ENCODE measurements around the gene TRIO.

Gene TRIO

GRCh38 chr5:14156650-14157492 is 13.7 kb downstream of the TRIO start:
- Histone ChIP-seq H3K36me3 (ENCODE audit: control insufficient read depth, insufficient read depth, low read length) (no peaks in the 10 kb centered on the region), H3K27me3 (ENCODE audit: control insufficient read depth, insufficient read depth, low read length) (no peaks in the 10 kb centered on the region), H3K27ac (ENCODE audit: low read length) (no peak overlapping the region), H3K4me3 (ENCODE audit: low read length) (no peak overlapping the region), H3K9me3 (ENCODE audit: control insufficient read depth, insufficient read depth, low read length) (no peaks in the 10 kb centered on the region), H3K4me1 (ENCODE audit: control insufficient read depth, insufficient read depth, low read length) (peaks cover 13% of the 10 kb centered on the region)
- no peak for DNase-seq (ENCODE audit: low read depth, low spot score)
- no CpG with 5 or more reads among the region's 8 CpGs for WGBS (ENCODE audit: insufficient coverage, insufficient read length)

GRCh38 chr5:14157493-14157782 is 14.3 kb downstream of the TRIO start:
- H3K4me3 ChIP-seq (ENCODE audit: low read length) = no peak overlapping the region
- peaks cover 13% of the 10 kb centered on the region for H3K4me1 ChIP-seq (ENCODE audit: control insufficient read depth, insufficient read depth, low read length)
- no peak overlapping the region for H3K27ac ChIP-seq (ENCODE audit: low read length)

GRCh38 chr5:14158890-14159666 is 15.9 kb downstream of the TRIO start:
- Histone ChIP-seq H3K4me1 (ENCODE audit: control insufficient read depth, insufficient read depth, low read length) (peaks cover 8% of the 10 kb centered on the region), H3K36me3 (ENCODE audit: control insufficient read depth, insufficient read depth, low read length) (no peaks in the 10 kb centered on the region), H3K27me3 (ENCODE audit: control insufficient read depth, insufficient read depth, low read length) (no peaks in the 10 kb centered on the region), H3K9me3 (ENCODE audit: control insufficient read depth, insufficient read depth, low read length) (no peaks in the 10 kb centered on the region), H3K4me3 (ENCODE audit: low read length) (no peak overlapping the region), H3K27ac (ENCODE audit: low read length) (no peak overlapping the region)
- no peak for DNase-seq (ENCODE audit: low read depth, low spot score)
- no CpG with 5 or more reads among the region's 11 CpGs for WGBS (ENCODE audit: insufficient coverage, insufficient read length)

More at GRCh38 chr5:14157493-14157782, 14.3 kb downstream of the TRIO start:
- Histone ChIP-seq H3K36me3 (ENCODE audit: control insufficient read depth, insufficient read depth, low read length) (no peaks in the 10 kb centered on the region), H3K9me3 (ENCODE audit: control insufficient read depth, insufficient read depth, low read length) (no peaks in the 10 kb centered on the region), H3K27me3 (ENCODE audit: control insufficient read depth, insufficient read depth, low read length) (no peaks in the 10 kb centered on the region)
- no CpG with 5 or more reads among the region's 3 CpGs for WGBS (ENCODE audit: insufficient coverage, insufficient read length)
- DNase-seq (ENCODE audit: low read depth, low spot score) = no peak

- Histone ChIP-seq H3K4me1 (ENCODE audit: control insufficient read depth, insufficient read depth, low read length) (no peaks in the 10 kb centered on the region), H3K27ac (ENCODE audit: low read length) (no peak overlapping the region), H3K36me3 (ENCODE audit: control insufficient read depth, insufficient read depth, low read length) (no peaks in the 10 kb centered on the region)
Measured at GRCh38 chr5:14161825-14162556, 18.8 kb downstream of the TRIO start.

GRCh38 chr5:14164164-14165163 is 21.3 kb downstream of the TRIO start:
- Histone ChIP-seq H3K4me1 (ENCODE audit: control insufficient read depth, insufficient read depth, low read length) (no peaks in the 10 kb centered on the region), H3K27ac (ENCODE audit: low read length) (no peak overlapping the region), H3K9me3 (ENCODE audit: control insufficient read depth, insufficient read depth, low read length) (no peaks in the 10 kb centered on the region), H3K27me3 (ENCODE audit: control insufficient read depth, insufficient read depth, low read length) (no peaks in the 10 kb centered on the region), H3K36me3 (ENCODE audit: control insufficient read depth, insufficient read depth, low read length) (no peaks in the 10 kb centered on the region), H3K4me3 (ENCODE audit: low read length) (no peak overlapping the region)
- no peak for DNase-seq (ENCODE audit: low read depth, low spot score)
- WGBS (ENCODE audit: insufficient coverage, insufficient read length) = no CpG with 5 or more reads among the region's 7 CpGs

More at GRCh38 chr5:14161825-14162556, 18.8 kb downstream of the TRIO start:
- Histone ChIP-seq H3K9me3 (ENCODE audit: control insufficient read depth, insufficient read depth, low read length) (no peaks in the 10 kb centered on the region), H3K4me3 (ENCODE audit: low read length) (no peak overlapping the region), H3K27me3 (ENCODE audit: control insufficient read depth, insufficient read depth, low read length) (no peaks in the 10 kb centered on the region)
- WGBS (ENCODE audit: insufficient coverage, insufficient read length) = no CpG with 5 or more reads among the region's 7 CpGs
- no peak for DNase-seq (ENCODE audit: low read depth, low spot score)

GRCh38 chr5:14165375-14166106 is 22.4 kb downstream of the TRIO start:
- Histone ChIP-seq H3K27me3 (ENCODE audit: control insufficient read depth, insufficient read depth, low read length) (no peaks in the 10 kb centered on the region), H3K4me3 (ENCODE audit: low read length) (no peak overlapping the region), H3K9me3 (ENCODE audit: control insufficient read depth, insufficient read depth, low read length) (no peaks in the 10 kb centered on the region), H3K4me1 (ENCODE audit: control insufficient read depth, insufficient read depth, low read length) (no peaks in the 10 kb centered on the region), H3K36me3 (ENCODE audit: control insufficient read depth, insufficient read depth, low read length) (no peaks in the 10 kb centered on the region), H3K27ac (ENCODE audit: low read length) (no peak overlapping the region)
- WGBS (ENCODE audit: insufficient coverage, insufficient read length) = no CpG with 5 or more reads among the region's 9 CpGs
- DNase-seq (ENCODE audit: low read depth, low spot score) = no peak

GRCh38 chr5:14166437-14166836 is 23.3 kb downstream of the TRIO start:
- no CpG with 5 or more reads among the region's 8 CpGs for WGBS (ENCODE audit: insufficient coverage, insufficient read length)
- no peaks in the 10 kb centered on the region for H3K9me3 ChIP-seq (ENCODE audit: control insufficient read depth, insufficient read depth, low read length)
- H3K4me1 ChIP-seq (ENCODE audit: control insufficient read depth, insufficient read depth, low read length) = no peaks in the 10 kb centered on the region
- no peak for DNase-seq (ENCODE audit: low read depth, low spot score)
- no peak overlapping the region for H3K4me3 ChIP-seq (ENCODE audit: low read length)
- no peaks in the 10 kb centered on the region for H3K36me3 ChIP-seq (ENCODE audit: control insufficient read depth, insufficient read depth, low read length)
- no peak overlapping the region for H3K27ac ChIP-seq (ENCODE audit: low read length)
- H3K27me3 ChIP-seq (ENCODE audit: control insufficient read depth, insufficient read depth, low read length) = no peaks in the 10 kb centered on the region

- WGBS (ENCODE audit: insufficient coverage, insufficient read length) = no CpG with 5 or more reads among the region's 5 CpGs
- Histone ChIP-seq H3K27ac (ENCODE audit: low read length) (no peak overlapping the region), H3K27me3 (ENCODE audit: control insufficient read depth, insufficient read depth, low read length) (no peaks in the 10 kb centered on the region), H3K4me3 (ENCODE audit: low read length) (no peak overlapping the region), H3K36me3 (ENCODE audit: control insufficient read depth, insufficient read depth, low read length) (no peaks in the 10 kb centered on the region), H3K4me1 (ENCODE audit: control insufficient read depth, insufficient read depth, low read length) (peaks cover 2% of the 10 kb centered on the region; the same call in 1 of the 2 replicates), H3K9me3 (ENCODE audit: control insufficient read depth, insufficient read depth, low read length) (no peaks in the 10 kb centered on the region)
- no peak for DNase-seq (ENCODE audit: low read depth, low spot score)
Measured at GRCh38 chr5:14167211-14167845, 24.2 kb downstream of the TRIO start.
